Measurements from ENCODE around the gene CIP2A.

Gene CIP2A

DNA sequence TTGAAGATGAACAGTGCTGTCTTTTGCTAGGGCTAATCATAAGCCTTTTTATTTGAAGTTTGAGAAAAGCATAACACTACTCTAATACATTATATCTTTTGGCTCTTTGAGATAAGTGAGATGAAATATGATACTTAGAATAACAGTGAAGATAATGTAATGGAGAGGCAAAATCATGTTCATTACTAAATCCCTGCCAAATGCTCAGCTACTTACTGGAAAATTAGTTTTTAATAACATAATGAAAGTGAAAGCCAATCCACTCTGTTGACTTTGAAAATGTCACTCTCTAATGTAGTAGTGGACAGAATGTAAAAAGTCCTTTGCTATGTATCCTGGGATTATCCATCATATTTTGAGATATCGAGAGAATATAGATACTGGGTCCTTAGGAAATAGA lies 43.0 kb downstream of the CIP2A start:
- peak overlapping the region; percentile 34 for H3K4me3 Mint-ChIP-seq
- ATAC-seq (no peak), DNase-seq (ENCODE audit: low spot score in 2 of 2) (no peak)
- peaks cover 35% of the 10 kb centered on the region for H3K36me3 Mint-ChIP-seq
- peaks cover 12% of the 10 kb centered on the region for H3K4me1 Mint-ChIP-seq
- H3K9me3 Mint-ChIP-seq = no peaks in the 10 kb centered on the region
- no peak overlapping the region for H3K27ac Mint-ChIP-seq

DNA sequence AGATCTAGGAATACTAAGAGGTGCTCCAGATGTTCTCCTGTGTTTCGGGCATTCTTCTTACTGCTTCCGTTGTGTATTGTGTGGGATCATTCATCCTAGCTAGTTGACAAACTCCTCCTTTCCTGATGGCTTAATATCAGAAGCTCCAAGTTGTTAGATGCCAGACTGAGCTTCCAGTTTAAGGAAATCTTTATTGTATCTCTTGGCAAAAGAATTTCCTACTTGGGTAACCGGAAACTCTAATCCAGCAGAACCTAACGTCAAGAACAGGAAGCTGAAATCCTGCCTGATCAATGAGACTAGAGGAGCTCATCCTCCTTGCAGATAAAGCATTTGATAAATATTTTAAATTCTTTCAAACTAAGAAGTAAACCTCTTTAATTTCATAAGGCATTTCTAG lies 51.2 kb downstream of the CIP2A start:
- Mint-ChIP-seq H3K9me3 (no peaks in the 10 kb centered on the region), H3K27ac (no peak overlapping the region), H3K36me3 (no peaks in the 10 kb centered on the region), H3K4me3 (no peak overlapping the region), H3K4me1 (no peaks in the 10 kb centered on the region)
- DNase-seq (ENCODE audit: low spot score in 2 of 2) = no peak
- ATAC-seq = no peak

DNA sequence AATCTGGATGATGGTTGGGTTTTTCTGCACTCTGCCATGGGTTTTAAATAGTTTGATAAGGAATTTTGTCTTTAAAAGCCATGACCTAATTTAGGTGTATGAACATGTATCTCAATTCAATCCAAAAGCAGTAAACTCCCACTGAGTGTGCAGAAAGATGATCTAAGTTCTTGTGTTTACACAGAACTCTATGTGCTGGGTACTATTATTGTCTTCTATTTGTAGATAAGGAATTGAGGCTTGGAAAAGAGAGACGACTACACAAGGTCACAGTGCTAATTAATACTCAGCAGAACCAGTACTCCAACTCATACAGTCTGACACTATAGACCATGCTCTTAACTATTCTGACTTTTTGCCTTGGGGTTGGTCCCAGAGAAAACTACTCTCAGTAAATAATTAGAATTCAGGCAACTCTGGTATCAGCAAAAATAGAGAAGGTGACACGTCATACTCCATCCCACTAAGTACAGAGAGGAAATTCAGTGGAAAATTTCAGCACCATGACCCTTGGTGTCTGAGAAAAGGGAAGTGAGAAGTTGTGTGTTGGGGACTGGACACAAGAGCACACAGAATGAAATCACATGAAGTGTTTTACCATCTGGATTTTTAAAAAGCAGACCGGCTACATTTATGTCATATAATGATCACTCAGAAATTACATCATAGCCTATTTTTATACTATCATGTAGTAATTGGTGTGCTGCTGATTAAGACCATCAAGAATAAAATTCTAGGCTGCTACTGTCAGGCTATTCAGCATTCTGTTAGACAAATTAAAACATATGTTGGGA lies 60.6 kb downstream of the CIP2A start:
- Mint-ChIP-seq H3K27ac (no peak overlapping the region), H3K4me3 (no peak overlapping the region), H3K4me1 (no peaks in the 10 kb centered on the region), H3K36me3 (no peaks in the 10 kb centered on the region), H3K9me3 (no peaks in the 10 kb centered on the region)
- DNase-seq (ENCODE audit: low spot score in 2 of 2) (no peak), ATAC-seq (no peak)

DNA sequence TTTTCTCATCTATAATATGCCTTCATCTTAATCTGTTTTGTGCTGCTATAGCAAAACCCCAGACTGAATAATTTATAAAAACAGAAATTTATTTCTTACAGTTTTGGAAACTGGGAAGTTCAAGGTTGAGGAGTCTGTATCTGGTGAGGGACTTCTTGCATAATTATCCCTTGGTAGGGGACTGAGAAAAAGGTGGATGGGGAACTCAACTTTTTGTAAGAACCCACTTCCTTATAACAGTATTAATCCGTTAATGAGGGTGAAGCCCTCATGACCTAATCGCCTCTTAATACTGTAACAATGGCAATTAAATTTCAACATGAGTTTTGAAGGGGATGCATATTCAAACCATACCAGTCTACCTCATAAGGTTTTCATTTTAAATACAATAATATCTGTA lies 61.4 kb downstream of the CIP2A start:
- H3K9me3 Mint-ChIP-seq = no peaks in the 10 kb centered on the region
- ATAC-seq (no peak), DNase-seq (ENCODE audit: low spot score in 2 of 2) (no peak)
- H3K4me3 Mint-ChIP-seq = no peak overlapping the region
- no peak overlapping the region for H3K27ac Mint-ChIP-seq
- H3K4me1 Mint-ChIP-seq = no peaks in the 10 kb centered on the region
- H3K36me3 Mint-ChIP-seq = no peaks in the 10 kb centered on the region

DNA sequence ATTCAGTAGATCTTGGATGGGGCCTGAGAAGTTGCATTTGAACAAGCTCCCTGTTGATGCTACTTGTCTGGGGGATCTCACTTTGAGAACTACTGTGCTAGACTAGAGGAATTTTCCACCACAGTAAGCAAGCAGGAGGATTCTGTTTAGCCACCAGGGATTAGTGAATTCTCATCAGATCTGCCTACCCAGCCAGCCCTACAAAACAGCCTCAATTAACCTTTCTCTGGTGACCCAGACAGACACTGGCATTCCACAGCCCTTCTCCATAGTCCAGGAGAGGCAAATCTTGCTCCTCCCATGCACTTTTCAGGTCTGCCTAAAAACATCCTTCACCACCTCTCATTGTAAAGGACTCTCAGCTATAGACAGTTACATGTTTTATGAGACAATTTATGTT lies 62.1 kb downstream of the CIP2A start:
- DNase-seq (ENCODE audit: low spot score in 2 of 2) (no peak), ATAC-seq (no peak)
- Mint-ChIP-seq H3K4me1 (no peaks in the 10 kb centered on the region), H3K9me3 (no peaks in the 10 kb centered on the region), H3K36me3 (no peaks in the 10 kb centered on the region), H3K4me3 (no peak overlapping the region), H3K27ac (no peak overlapping the region)

DNA sequence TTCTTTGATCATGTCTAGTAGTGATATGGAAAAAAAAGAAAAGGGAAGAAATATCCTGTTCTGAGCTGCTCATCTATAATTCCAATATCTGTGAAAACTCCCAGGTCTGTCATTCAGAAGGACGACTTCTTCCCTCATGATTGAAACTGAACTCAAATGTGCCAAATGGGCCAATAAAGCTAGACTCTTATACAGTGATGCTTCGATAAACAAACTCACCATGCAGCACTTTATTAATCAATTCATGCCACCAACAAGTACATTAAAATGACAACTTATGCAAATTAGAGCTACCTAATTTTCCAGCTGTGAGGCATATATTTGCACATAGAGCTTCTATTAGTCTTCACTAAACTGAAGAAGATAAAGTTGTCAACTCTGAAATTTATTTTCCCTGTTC lies 63.3 kb downstream of the CIP2A start:
- H3K36me3 Mint-ChIP-seq = no peaks in the 10 kb centered on the region
- no peak overlapping the region for H3K4me3 Mint-ChIP-seq
- no peak overlapping the region for H3K27ac Mint-ChIP-seq
- no peaks in the 10 kb centered on the region for H3K4me1 Mint-ChIP-seq
- H3K9me3 Mint-ChIP-seq = no peaks in the 10 kb centered on the region
- ATAC-seq = no peak
- DNase-seq (ENCODE audit: low spot score in 2 of 2) = no peak

DNA sequence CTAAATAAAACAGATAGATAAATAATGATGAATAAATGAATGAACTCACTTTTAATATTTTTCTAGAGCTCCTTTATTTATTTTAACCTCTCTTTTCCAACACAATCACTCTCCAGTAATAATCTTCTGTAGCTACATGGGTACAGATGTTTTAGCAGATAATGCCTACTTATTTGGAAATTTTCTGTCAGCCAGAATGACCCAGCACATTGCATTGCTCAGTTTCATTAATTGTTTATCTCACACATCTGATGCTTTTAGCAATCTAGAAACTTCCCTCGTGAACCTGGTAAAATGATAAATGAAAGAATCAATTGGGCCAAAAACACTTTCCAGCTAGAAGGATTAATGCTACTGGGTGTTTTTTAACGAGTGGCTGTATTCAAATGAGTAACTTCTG lies 64.0 kb downstream of the CIP2A start:
- Mint-ChIP-seq H3K9me3 (no peaks in the 10 kb centered on the region), H3K27ac (no peak overlapping the region), H3K4me3 (no peak overlapping the region), H3K4me1 (no peaks in the 10 kb centered on the region), H3K36me3 (no peaks in the 10 kb centered on the region)
- ATAC-seq = no peak
- DNase-seq (ENCODE audit: low spot score in 2 of 2) = no peak

DNA sequence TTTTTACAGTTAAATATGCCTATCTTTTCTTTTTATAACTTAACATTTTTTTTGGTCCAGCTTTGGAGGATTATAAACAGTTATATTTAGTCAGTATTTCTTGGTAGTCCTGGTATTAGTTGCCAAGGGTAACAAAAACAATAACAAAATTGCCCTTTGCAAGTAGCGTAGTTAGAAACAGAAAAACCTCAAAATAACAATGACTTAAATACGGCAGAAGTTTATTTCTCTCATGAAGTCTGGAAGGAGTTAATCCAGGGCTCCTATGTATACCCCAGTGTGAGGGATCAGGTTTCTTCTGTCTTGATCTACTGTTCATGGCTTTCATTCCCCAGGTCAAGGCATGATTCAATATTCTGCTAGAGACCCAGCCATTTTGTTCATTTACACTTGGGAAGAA lies 64.7 kb downstream of the CIP2A start:
- ATAC-seq (no peak), DNase-seq (ENCODE audit: low spot score in 2 of 2) (no peak)
- Mint-ChIP-seq H3K4me1 (no peaks in the 10 kb centered on the region), H3K9me3 (no peaks in the 10 kb centered on the region), H3K27ac (no peak overlapping the region), H3K36me3 (no peaks in the 10 kb centered on the region), H3K4me3 (no peak overlapping the region)

DNA sequence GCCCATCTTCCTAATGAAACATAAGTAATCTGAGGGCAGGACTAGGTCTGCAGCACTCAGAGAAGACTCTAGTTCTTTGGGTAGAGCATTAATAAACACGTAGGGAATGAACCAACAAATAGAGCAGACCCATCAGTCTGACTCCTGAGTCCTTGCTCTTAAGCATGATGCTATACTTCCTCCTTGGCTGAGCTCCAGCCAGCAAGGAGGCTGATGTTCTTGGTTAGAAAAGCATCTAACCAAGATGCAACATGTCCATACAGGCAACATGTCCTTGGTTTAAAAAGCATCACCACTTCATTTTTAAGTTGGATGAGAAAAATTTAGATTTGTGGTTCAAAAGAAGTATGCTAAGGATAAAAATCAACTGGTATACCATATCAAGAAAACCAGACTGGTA lies 70.3 kb downstream of the CIP2A start:
- DNase-seq (ENCODE audit: low spot score in 2 of 2) = no peak
- Mint-ChIP-seq H3K9me3 (no peaks in the 10 kb centered on the region), H3K36me3 (no peaks in the 10 kb centered on the region), H3K4me1 (no peaks in the 10 kb centered on the region), H3K4me3 (no peak overlapping the region), H3K27ac (no peak overlapping the region)
- ATAC-seq = no peak

DNA sequence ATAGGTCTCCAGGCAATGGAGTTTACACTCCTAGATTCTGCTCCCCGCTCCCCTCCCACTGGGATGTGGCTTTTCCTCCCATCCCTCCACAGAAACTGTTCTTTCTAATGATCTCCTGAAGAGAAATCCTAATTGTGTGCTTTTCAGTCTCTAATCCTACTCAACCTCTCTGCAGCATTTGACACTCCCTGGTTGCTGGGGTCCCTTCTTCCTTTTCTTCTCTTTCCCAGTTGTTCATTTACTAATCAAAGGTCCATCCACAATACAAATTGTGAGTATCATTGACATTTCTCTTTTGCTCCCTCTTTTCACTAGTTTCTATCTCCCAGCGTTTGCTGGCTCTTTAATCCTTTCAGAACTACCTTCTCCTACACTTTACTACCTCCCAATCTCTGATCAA lies 72.4 kb downstream of the CIP2A start:
- Mint-ChIP-seq H3K36me3 (no peaks in the 10 kb centered on the region), H3K9me3 (no peaks in the 10 kb centered on the region), H3K4me1 (no peaks in the 10 kb centered on the region), H3K4me3 (no peak overlapping the region), H3K27ac (no peak overlapping the region)
- DNase-seq (ENCODE audit: low spot score in 2 of 2) (no peak), ATAC-seq (no peak)

DNA sequence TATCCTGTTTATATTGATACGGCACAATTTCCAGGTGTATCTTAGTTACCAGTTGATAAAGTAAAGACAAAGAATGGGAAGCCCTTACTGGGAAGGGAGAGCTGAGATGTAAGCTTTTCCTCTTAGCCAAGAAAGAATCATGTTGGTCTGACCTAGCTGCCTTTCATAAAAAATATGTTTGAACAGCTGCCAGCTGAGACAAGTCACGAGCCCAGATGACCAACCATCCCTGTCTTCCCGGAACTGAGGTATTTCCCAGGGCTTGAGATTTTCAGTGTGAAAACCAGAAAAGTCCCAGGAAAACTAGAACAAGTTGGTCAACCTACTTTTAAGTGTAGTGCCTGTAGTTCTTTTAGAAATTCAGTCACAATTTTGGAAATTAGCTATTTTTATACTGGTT lies 75.3 kb downstream of the CIP2A start:
- Mint-ChIP-seq H3K4me3 (no peak overlapping the region), H3K27ac (no peak overlapping the region), H3K36me3 (no peaks in the 10 kb centered on the region), H3K4me1 (no peaks in the 10 kb centered on the region), H3K9me3 (no peaks in the 10 kb centered on the region)
- no peak for DNase-seq (ENCODE audit: low spot score in 2 of 2)
- no peak for ATAC-seq

DNA sequence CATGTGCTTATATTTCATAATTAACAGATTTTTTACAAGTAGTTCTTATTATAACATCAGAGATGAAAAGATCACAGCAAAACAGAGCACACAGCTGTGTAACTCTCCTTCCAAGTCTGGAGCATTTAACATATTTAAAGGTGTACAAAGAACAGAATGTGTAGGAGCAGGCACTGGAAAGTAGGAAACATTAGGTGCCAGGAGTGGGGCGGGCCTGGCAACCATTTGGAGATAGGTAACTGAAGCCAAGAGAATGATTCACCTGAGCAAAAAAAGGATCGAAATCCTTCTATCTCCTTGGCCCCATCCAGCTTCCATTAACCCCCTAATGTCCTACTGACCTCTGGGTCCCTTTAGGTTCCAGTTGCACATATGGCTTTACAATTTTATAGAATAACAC lies 76.6 kb downstream of the CIP2A start:
- no peak for ATAC-seq
- no peaks in the 10 kb centered on the region for H3K9me3 Mint-ChIP-seq
- no peaks in the 10 kb centered on the region for H3K4me1 Mint-ChIP-seq
- no peak overlapping the region for H3K27ac Mint-ChIP-seq
- H3K4me3 Mint-ChIP-seq = no peak overlapping the region
- H3K36me3 Mint-ChIP-seq = no peaks in the 10 kb centered on the region
- DNase-seq (ENCODE audit: low spot score in 2 of 2) = no peak

DNA sequence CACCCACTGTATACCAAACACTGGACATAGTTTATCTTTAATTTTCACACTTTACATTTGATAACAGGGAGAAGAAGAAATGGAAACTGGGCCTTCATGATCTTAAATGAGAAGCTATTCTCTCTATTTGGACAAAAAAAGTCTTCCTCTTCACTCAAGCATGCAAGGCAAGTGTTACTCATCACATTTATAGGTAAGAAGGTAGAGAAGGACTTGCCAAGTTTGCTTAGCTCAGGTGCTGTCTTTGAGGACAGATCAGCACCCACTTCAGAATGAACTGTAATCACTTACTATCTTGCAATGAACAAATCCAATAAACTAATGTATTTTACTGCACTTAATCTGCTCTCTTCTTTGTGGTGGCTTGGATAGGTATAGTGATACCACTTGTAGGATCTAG lies 77.7 kb downstream of the CIP2A start:
- H3K36me3 Mint-ChIP-seq = no peaks in the 10 kb centered on the region
- no peak for DNase-seq (ENCODE audit: low spot score in 2 of 2)
- no peaks in the 10 kb centered on the region for H3K9me3 Mint-ChIP-seq
- ATAC-seq = no peak
- H3K27ac Mint-ChIP-seq = no peak overlapping the region
- H3K4me3 Mint-ChIP-seq = no peak overlapping the region
- no peaks in the 10 kb centered on the region for H3K4me1 Mint-ChIP-seq

DNA sequence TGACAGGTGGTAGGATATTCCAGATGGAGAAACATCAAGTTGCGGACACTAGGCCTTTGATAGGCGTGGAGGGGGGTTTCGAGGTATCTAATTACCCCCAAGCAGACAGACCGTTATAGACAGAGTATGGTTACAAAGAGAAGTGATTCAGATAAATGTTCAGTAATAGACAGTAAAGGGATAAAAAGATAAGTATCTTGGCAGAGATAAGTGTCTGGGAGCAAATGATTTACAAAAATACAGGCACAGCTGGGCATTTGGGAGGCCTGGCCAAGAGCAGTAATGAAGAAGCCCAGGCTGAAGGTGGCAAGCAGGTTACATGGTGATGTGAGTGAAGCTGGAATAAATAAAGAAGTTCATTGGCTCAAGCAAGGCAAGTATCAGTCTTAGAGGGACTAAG lies 78.2 kb downstream of the CIP2A start:
- H3K9me3 Mint-ChIP-seq = no peaks in the 10 kb centered on the region
- H3K4me3 Mint-ChIP-seq = no peak overlapping the region
- H3K27ac Mint-ChIP-seq = no peak overlapping the region
- DNase-seq (ENCODE audit: low spot score in 2 of 2) (no peak), ATAC-seq (no peak)
- H3K4me1 Mint-ChIP-seq = no peaks in the 10 kb centered on the region
- no peaks in the 10 kb centered on the region for H3K36me3 Mint-ChIP-seq

DNA sequence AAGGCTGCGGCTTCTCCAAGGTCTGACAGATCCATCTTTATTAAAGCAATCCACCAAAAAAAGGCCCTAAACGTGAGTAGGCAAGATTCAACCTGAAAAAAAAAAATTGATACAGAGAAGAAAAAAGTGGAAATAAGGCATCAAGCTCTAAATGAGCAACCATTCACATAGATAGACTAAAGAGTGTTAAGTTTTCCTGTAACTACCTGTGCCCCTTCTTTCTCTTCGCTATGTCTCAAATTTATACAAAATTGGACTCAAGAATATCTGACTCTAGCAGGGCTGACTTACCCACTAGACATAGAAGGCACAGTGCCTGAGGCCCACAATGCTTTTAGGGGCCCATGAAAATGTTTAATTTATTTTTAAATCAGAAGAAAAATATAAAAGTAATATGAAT lies 78.7 kb downstream of the CIP2A start, which contains the start of gene MYH15:
TSS of gene MYH15 (minus strand) at position 101 of the 400 bp plus-strand sequence. CDS start at position 35, 66 bp downstream.
- ATAC-seq = no peak

DNA sequence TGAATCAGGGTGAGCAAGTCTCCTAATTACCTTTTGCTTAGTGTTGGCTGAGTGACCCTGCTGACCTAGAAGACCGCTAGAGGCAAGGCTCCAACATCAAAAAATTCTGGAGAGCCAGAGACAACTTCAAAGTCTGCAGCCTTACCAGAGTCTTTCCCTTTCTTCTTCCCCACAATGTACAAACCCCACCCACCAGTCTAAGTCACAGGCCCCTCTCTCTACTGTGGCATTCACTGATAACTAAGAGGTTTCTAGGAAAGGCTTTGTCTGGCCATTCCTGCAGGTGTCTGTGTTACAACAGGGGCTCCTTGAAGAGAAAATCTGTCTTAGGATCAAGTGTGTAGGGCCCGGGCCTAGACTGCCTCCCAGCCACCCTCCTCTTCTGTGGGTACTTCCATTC lies 79.4 kb downstream of the CIP2A start:
- H3K4me3 Mint-ChIP-seq = no peak overlapping the region
- H3K36me3 Mint-ChIP-seq = no peaks in the 10 kb centered on the region
- no peak for ATAC-seq

More for the DNA sequence above, 78.7 kb downstream of the CIP2A start, which contains the start of gene MYH15:
- Mint-ChIP-seq H3K4me3 (no peak within 1 kb of the TSS), H3K36me3 (no peaks in the 10 kb centered on the region), H3K9me3 (no peaks in the 10 kb centered on the region), H3K4me1 (no peaks in the 10 kb centered on the region), H3K27ac (no peak within 1 kb of the TSS)
- DNase-seq (ENCODE audit: low spot score in 2 of 2) = no peak

DNA sequence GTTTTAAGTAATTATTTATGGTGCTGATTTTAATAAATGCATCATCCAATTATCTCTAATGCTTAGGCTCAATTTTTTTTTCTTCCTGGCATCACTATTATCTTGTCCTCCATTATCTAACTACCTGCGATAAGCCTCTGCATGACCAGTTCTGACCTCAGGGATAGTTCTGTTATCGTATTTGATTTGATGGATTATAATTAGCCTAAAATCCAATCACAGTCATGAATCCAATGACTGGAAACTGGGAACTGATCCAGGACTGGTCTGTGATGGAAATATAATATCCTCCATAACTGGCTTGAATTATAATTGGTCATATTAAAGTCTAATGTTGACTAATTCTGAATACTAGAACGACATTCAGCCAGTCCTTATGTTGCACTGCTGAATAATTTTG lies 80.0 kb downstream of the CIP2A start:
- ATAC-seq (no peak), DNase-seq (ENCODE audit: low spot score in 2 of 2) (no peak)
- H3K4me1 Mint-ChIP-seq = no peaks in the 10 kb centered on the region
- H3K9me3 Mint-ChIP-seq = no peaks in the 10 kb centered on the region
- H3K4me3 Mint-ChIP-seq = no peak overlapping the region
- H3K27ac Mint-ChIP-seq = no peak overlapping the region
- no peaks in the 10 kb centered on the region for H3K36me3 Mint-ChIP-seq

More for the DNA sequence above, 79.4 kb downstream of the CIP2A start:
- Mint-ChIP-seq H3K27ac (no peak overlapping the region), H3K9me3 (no peaks in the 10 kb centered on the region), H3K4me1 (no peaks in the 10 kb centered on the region)
- DNase-seq (ENCODE audit: low spot score in 2 of 2) = no peak

All from stimulated activated effector memory CD8-positive, alpha-beta T cell treated with anti-CD3 and anti-CD28 coated beads, Interleukin-12 subunit alpha, Interleukin-12 subunit beta, amount 100 ng/mL, for 72 hours (primary cell).